Measurements from ENCODE around the gene CPVL. TPM values are rescaled to one million over a fixed set of nuclear protein-coding genes. Genes with fewer than 3 reads are reported as not detected.
A peak's percentile ranks its signal among the peaks of the same experiment; 100 is the strongest.

CPVL gene
- total RNA-seq, 1 experiment from 2014 or later = 26.9 TPM

- Histone ChIP-seq H3K4ac (ENCODE audit: low read depth, low read length) (no peak overlapping the region), H3K27me3 (ENCODE audit: insufficient read depth, low read length) (no peaks in the 10 kb centered on the region), H3T11ph (ENCODE audit: low read length) (no peak overlapping the region), H3K79me1 (ENCODE audit: insufficient read depth, low read depth, low read length, poor library complexity, severe bottlenecking) (no peaks in the 10 kb centered on the region), H2BK120ac (ENCODE audit: low read depth, low read length, poor library complexity, severe bottlenecking) (no peak overlapping the region), H2BK12ac (ENCODE audit: insufficient read length, low read depth, low read length) (no peak overlapping the region), H3K23ac (ENCODE audit: insufficient read length, low read depth, low read length) (no peak overlapping the region), H3K79me2 (ENCODE audit: insufficient read depth, low read length) (no peaks in the 10 kb centered on the region), H3K9ac (ENCODE audit: extremely low read depth, insufficient read length, low read length) (no peak overlapping the region), H2BK20ac (ENCODE audit: low read depth, low read length, poor library complexity, severe bottlenecking) (no peak overlapping the region), H2BK5ac (ENCODE audit: insufficient read length, low read length) (no peak overlapping the region), H3K4me2 (ENCODE audit: insufficient read depth, insufficient read length, low read length) (no peak overlapping the region), H2AFZ (ENCODE audit: low read length) (no peak overlapping the region), H3K18ac (ENCODE audit: insufficient read length, low read depth, low read length) (no peak overlapping the region), H3K14ac (ENCODE audit: insufficient read depth, low read length) (no peak overlapping the region), H3K23me2 (ENCODE audit: insufficient read length, low read depth, low read length, poor library complexity, severe bottlenecking) (no peaks in the 10 kb centered on the region), H2BK15ac (ENCODE audit: low read depth, low read length) (no peak overlapping the region), H3K9me3 (ENCODE audit: control insufficient read depth, low read depth, low read length) (no peaks in the 10 kb centered on the region), H4K8ac (replicated peaks; ENCODE audit: insufficient read length, low read depth, low read length) (no peak overlapping the region), H3K56ac (ENCODE audit: insufficient read length, low read depth, low read length) (no peak overlapping the region), H2AK5ac (ENCODE audit: insufficient read length, low read length) (no peak overlapping the region), H4K5ac (ENCODE audit: insufficient read length, low read depth, low read length) (no peak overlapping the region), H3K27ac (ENCODE audit: insufficient read length, low read depth, low read length) (no peak overlapping the region), H4K91ac (ENCODE audit: insufficient read length, low read depth, low read length) (no peak overlapping the region), H3K4me1 (ENCODE audit: insufficient read depth, low read length) (peaks cover 5% of the 10 kb centered on the region; the same call in 1 of the 2 replicates), H4K20me1 (ENCODE audit: control insufficient read depth, insufficient read depth, insufficient read length) (no peaks in the 10 kb centered on the region)
- no peaks in the 10 kb centered on the region for H3K27me3 Mint-ChIP-seq (ENCODE audit: low read depth)
- H3K36me3 Mint-ChIP-seq (ENCODE audit: insufficient read depth in 1 of 3, low read depth in 3 of 3) = no peaks in the 10 kb centered on the region
- H3K4me1 Mint-ChIP-seq = peaks cover 14 to 27% of the 10 kb centered on the region in 2 experiments
- H3K9me3 Mint-ChIP-seq = no peaks in the 10 kb centered on the region
- WGBS (ENCODE audit: extremely low coverage, insufficient read length, low lambda C conversion rate) = no CpG with 5 or more reads among the region's 5 CpGs
- DNase-seq = no peak
- no peak for TF ChIP-seq CTCF (conservative IDR thresholded peaks at IDR 0.05)
- H3K27ac Mint-ChIP-seq = peak overlapping the region; percentile 11 to 36 (median 13); a peak in 3 of 7 replicates
- no peak overlapping the region; a peak in 1 of 5 replicates for H3K4me3 Mint-ChIP-seq
Observed at GRCh38 chr7:29122081-29122480, 24.3 kb downstream of the CPVL start.

All from H9 (cell line).